ENCODE data around the gene FHOD3.

FHOD3 gene

GRCh38 chr18:36275561-36275960, 22.0 kb upstream of the FHOD3 start:
- no peak for DNase-seq (ENCODE audit: low read depth)
- TF ChIP-seq POLR2A (IDR thresholded peaks at IDR 0.05; ENCODE audit: extremely low read depth, insufficient read length): no peak
- no peak for TF ChIP-seq MAX (IDR thresholded peaks at IDR 0.05; ENCODE audit: low read depth, low read length)
- TF ChIP-seq MYC (IDR thresholded peaks at IDR 0.05; ENCODE audit: low read depth, low read length): no peak
- TF ChIP-seq CTCF (IDR thresholded peaks at IDR 0.05; ENCODE audit: low read depth, low read length): no peak
- H3K4me3 ChIP-seq (ENCODE audit: low read depth, low read length): no peak overlapping the region

- TF ChIP-seq CTCF (IDR thresholded peaks at IDR 0.05; ENCODE audit: low read depth, low read length) (no peak), MAX (IDR thresholded peaks at IDR 0.05; ENCODE audit: low read depth, low read length) (no peak), POLR2A (IDR thresholded peaks at IDR 0.05; ENCODE audit: extremely low read depth, insufficient read length) (no peak), MYC (IDR thresholded peaks at IDR 0.05; ENCODE audit: low read depth, low read length) (no peak)
- DNase-seq (ENCODE audit: low read depth): no peak
- no peak overlapping the region for H3K4me3 ChIP-seq (ENCODE audit: low read depth, low read length)
These were observed 18.5 kb upstream of the FHOD3 start for GRCh38 chr18:36279001-36279400.

GRCh38 chr18:36281936-36282335, 15.6 kb upstream of the FHOD3 start:
- H3K4me3 ChIP-seq (ENCODE audit: low read depth, low read length): no peak overlapping the region
- no peak for DNase-seq (ENCODE audit: low read depth)
- no peak for TF ChIP-seq CTCF (IDR thresholded peaks at IDR 0.05; ENCODE audit: low read depth, low read length)
- no peak for TF ChIP-seq MAX (IDR thresholded peaks at IDR 0.05; ENCODE audit: low read depth, low read length)
- TF ChIP-seq MYC (IDR thresholded peaks at IDR 0.05; ENCODE audit: low read depth, low read length): no peak
- no peak for TF ChIP-seq POLR2A (IDR thresholded peaks at IDR 0.05; ENCODE audit: extremely low read depth, insufficient read length)

GRCh38 chr18:36283448-36283847, 14.1 kb upstream of the FHOD3 start:
- TF ChIP-seq MAX (IDR thresholded peaks at IDR 0.05; ENCODE audit: low read depth, low read length) (no peak), MYC (IDR thresholded peaks at IDR 0.05; ENCODE audit: low read depth, low read length) (no peak)
- no peak for DNase-seq (ENCODE audit: low read depth)
- no peak overlapping the region for H3K4me3 ChIP-seq (ENCODE audit: low read depth, low read length)

- no peak for DNase-seq (ENCODE audit: low read depth)
- H3K4me3 ChIP-seq (ENCODE audit: low read depth, low read length): no peak overlapping the region
- TF ChIP-seq POLR2A (IDR thresholded peaks at IDR 0.05; ENCODE audit: extremely low read depth, insufficient read length) (no peak), CTCF (IDR thresholded peaks at IDR 0.05; ENCODE audit: low read depth, low read length) (no peak)
These were observed 13.2 kb upstream of the FHOD3 start for GRCh38 chr18:36284268-36284667.

- TF ChIP-seq MAX (IDR thresholded peaks at IDR 0.05; ENCODE audit: low read depth, low read length): no peak
- no peak for TF ChIP-seq POLR2A (IDR thresholded peaks at IDR 0.05; ENCODE audit: extremely low read depth, insufficient read length)
- no peak for TF ChIP-seq MYC (IDR thresholded peaks at IDR 0.05; ENCODE audit: low read depth, low read length)
- peak; percentile 56 for TF ChIP-seq CTCF (IDR thresholded peaks at IDR 0.05; ENCODE audit: low read depth, low read length)
- DNase-seq (ENCODE audit: low read depth): peak; percentile 64
- no peak overlapping the region for H3K4me3 ChIP-seq (ENCODE audit: low read depth, low read length)
These were observed 12.7 kb upstream of the FHOD3 start for GRCh38 chr18:36284671-36285295.
